Measurements from ENCODE around the gene BEX5.
"Not testable (repeated sequence)": the region's sequence is repeated elsewhere in the genome, so short reads cannot be mapped to it uniquely, and the experiment has no call there.

The BEX5 gene

DNA sequence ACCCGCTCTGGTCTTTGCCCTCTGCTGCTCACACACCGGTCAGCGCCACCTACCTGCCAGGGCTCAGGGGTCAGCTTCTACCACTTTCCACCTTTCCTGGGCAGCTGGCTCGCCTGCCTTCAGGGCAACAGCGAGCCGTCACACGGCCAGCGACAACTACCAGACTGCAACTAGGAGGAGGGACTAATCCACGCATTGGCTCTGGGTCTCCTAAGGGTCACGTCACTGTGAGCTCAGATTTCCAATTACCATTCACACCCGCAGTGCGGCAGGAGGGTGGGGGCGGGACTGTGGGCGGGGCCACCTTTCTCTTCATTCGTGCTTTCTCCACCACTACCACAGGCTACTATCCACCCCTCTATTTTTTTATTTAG, at the start of gene BEX5:
Gene BEX5 (minus strand): TSS at position 172 of the 374 bp plus-strand sequence. CDS start 1,712 bp downstream, outside the sequence.
- DNase-seq, result peak; percentile 68

DNA sequence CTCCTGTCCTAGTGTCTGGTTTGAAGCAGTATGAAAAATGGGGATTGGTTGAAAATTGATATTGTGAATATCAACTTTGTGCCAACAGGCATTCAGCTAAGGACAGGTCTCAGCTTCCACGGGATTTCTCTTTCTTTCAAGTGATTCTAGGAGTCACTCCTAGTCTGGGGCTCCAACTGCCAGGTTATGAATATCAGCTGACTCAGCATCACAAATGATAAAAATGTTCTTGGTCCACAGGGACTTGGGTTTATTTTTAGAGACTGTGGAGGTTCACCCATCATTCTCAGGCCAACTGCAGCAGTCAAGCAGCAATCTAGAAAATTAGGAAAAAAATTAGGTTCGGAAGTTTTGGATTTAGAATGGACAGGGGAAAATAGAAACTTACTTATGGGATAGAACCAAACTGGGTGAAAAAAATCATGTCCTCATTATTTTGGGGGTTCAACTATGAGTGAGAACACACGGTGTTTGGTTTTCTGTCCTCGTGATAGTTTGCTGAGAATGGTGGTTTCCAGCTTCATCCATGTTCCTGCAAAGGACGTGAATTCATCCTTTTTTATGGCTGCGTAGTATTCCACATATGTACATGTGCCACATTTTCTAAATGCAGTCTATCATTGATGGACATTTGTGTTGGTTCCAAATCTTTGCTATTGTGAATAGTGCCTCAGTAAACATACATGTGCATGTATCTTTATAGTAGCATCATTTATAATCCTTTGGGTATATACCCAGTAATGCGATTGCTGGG, 30.4 kb upstream of the BEX5 start:
- DNase-seq, result no peak

DNA sequence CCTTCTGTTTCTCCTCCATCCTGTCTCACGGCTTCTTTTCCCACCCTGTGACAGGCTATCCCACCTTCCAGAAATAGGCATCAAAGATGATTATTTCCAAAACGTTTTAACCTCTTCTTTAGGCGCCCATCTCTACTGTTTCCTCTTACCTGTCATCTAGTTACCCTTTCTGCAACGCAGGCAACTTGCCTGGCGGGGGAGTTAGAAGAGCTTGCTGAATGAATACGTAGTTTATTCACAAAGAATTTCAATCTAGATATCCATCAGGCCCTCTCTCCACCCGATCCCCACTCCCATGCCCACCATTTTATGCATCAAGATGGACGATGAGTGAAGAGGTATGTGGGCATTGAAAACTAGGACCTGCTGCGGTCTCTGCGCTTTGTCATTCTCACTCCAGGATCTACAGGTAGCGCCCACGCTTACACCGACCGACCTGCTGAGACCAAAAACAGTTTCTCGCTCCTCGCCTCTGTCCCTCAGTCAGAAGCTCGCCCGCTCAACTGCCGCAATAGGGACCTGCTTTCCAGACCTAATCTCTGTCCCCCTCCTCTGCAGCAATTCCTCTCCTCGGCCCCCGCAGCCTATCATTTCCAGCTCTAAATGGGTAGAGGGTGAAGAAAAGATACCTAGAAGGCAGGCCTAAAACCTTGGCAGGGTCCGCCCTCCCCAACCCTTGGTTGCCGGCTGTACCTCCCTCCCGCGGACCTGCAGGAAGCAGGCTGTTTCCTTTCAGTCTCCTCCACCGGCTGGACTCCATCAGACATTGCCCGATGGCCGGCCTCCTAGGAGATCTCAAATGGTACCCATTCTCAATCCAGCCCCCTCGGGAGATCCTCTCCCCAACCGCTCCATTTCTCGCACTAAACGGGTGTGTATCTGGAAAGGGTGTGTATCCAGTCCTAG, 624 bp downstream of the BEX5 start:
- DNase-seq, result peak; percentile 3

DNA sequence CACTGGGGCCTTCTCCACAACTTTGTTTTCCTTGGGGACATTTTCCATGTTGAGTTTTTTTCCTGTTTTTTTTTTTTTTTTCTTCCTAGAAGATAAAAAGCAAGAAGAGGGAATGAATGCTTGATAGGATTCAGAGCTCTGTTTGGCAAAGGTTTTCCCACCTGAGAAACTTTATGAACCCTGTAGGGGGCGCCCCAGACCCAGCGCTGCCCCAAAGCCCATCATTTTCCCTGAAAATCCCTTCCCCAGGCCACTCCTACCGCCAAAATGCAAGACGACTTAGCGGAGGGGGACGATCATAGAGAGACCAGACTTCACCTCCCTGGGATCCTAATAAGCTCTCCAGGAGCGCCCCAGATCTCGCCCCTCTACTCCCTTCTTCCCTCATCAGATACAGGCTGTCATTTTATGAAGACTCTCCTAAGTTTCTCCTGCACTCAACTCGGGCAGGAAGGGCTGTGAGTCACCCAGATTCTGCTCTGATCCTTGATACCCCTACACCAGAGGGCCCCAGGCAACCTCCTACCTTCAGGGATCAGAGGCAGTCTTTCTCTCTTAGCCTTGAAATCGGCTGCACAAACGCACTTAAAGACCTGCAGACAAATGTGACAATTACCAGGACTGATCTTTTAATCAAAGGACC, 1.4 kb downstream of the BEX5 start:
- DNase-seq, result peak; percentile 5

GRCh38 chrX:102142274-102142673, 13.5 kb downstream of the BEX5 start, which contains the start of gene TCEAL6:
TCEAL6 (minus strand) TSS chrX:102142481.
- not testable (repeated sequence) for DNase-seq

- not testable (repeated sequence) for DNase-seq
Measured at GRCh38 chrX:102141631-102142030, 14.1 kb downstream of the BEX5 start.

GRCh38 chrX:102140876-102141275, 14.9 kb downstream of the BEX5 start:
- not testable (repeated sequence) for DNase-seq

- DNase-seq, result no peak
Measured at GRCh38 chrX:102138064-102138463, 17.7 kb downstream of the BEX5 start.

- DNase-seq, result peak; percentile 7
Measured at GRCh38 chrX:102129473-102129872, 26.3 kb downstream of the BEX5 start.

GRCh38 chrX:102126863-102127262, 28.9 kb downstream of the BEX5 start:
- DNase-seq, result no peak

DNA sequence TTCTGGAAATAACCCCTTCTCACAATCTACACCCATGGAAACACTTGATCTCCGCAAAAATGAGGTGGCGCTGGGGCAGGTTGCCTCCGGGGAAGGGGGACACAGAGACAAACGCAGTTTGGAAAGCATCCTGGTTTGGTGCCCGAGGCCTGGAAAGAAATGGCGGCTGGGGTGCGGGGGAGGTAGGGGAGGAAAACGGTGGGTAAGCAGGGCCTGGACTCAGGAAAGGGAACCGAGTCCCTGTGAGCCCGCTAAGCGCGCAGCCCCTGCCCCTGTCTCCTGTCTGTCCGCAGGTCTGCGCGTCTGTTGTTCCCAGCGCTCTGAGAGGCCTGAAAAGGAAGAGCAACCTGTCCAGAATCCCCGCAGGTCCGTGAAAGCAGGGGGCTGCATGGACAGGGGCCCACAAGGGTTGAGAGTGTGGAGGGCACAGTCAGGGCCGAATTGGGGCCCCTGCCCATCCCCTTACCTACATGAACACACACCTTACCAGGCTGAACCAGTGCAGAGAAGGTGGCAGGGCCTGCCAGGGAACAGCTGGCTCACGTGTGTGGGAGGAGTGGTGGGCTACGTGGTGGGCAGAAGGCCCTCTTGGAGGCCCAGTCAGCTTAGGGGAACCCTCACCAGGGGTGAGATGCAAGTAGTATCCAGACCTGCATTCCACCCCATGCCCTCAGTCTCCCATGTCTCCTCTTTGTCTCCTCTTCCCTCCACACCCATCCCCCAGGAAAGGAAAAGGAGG, 29.5 kb downstream of the BEX5 start:
- not testable (repeated sequence) for DNase-seq

- DNase-seq, result not testable (repeated sequence)
Measured at GRCh38 chrX:102125436-102125835, 30.3 kb downstream of the BEX5 start, which contains the start of gene TCEAL2. TCEAL2 (plus strand) TSS chrX:102125679; CDS start chrX:102126831, 1,152 bp downstream.

- not testable (repeated sequence) for DNase-seq
Measured at GRCh38 chrX:102125014-102125413, 30.8 kb downstream of the BEX5 start.

GRCh38 chrX:102115748-102116147, 40.0 kb downstream of the BEX5 start:
- no peak for DNase-seq

DNA sequence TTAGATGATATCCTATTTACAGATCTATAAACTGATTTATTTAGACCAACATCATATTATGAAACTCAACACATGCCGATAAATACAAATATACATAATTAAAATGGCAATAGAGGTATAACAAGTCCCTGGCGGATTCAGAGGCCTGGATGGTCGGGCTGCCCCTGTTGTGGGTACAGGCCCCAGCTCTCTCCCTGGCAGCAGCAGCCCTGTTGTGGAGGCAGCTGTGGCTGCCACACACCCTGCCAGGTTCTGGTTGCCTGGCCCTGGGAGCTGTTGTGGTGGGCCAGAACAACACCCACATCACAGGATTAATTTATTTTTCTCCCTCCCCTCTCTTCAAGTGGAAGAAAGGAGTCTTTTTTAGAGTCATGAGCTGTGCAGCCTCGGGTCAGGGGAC, 42.4 kb downstream of the BEX5 start:
- DNase-seq, result no peak
